ENCODE results near the gene PRRX2.
A peak's percentile ranks its signal among the peaks of the same experiment; 100 is the strongest.

Gene PRRX2

GRCh38 chr9:129679537-129679936, 14.1 kb downstream of the PRRX2 start:
- no peak for DNase-seq (ENCODE audit: low read depth)

- no peak for DNase-seq (ENCODE audit: low read depth)
These were observed 16.5 kb downstream of the PRRX2 start for GRCh38 chr9:129681924-129682323.

GRCh38 chr9:129682381-129682780, 16.9 kb downstream of the PRRX2 start:
- no peak for DNase-seq (ENCODE audit: low read depth)

- no peak for DNase-seq (ENCODE audit: low read depth)
These were observed 19.9 kb downstream of the PRRX2 start for GRCh38 chr9:129685220-129685932.

- DNase-seq (ENCODE audit: low read depth), result no peak
These were observed 20.4 kb downstream of the PRRX2 start for GRCh38 chr9:129685933-129686259.

- DNase-seq (ENCODE audit: low read depth), result no peak
These were observed 21.3 kb downstream of the PRRX2 start for GRCh38 chr9:129686736-129687135.

GRCh38 chr9:129687391-129687790, 21.9 kb downstream of the PRRX2 start:
- DNase-seq (ENCODE audit: low read depth), result no peak

GRCh38 chr9:129688285-129689043, 23.0 kb downstream of the PRRX2 start:
- no peak for DNase-seq (ENCODE audit: low read depth)

- DNase-seq (ENCODE audit: low read depth), result no peak
These were observed 27.1 kb downstream of the PRRX2 start for GRCh38 chr9:129692534-129692933.

- no peak for DNase-seq (ENCODE audit: low read depth)
These were observed 28.3 kb downstream of the PRRX2 start for GRCh38 chr9:129693741-129694140.

- DNase-seq (ENCODE audit: low read depth), result no peak
These were observed 28.8 kb downstream of the PRRX2 start for GRCh38 chr9:129694243-129694646.

- DNase-seq (ENCODE audit: low read depth), result no peak
These were observed 30.4 kb downstream of the PRRX2 start for GRCh38 chr9:129695870-129696269.

GRCh38 chr9:129696944-129697655, 31.7 kb downstream of the PRRX2 start:
- no peak for DNase-seq (ENCODE audit: low read depth)

GRCh38 chr9:129697656-129698253, 32.3 kb downstream of the PRRX2 start:
- DNase-seq (ENCODE audit: low read depth), result peak; percentile 3

- DNase-seq (ENCODE audit: low read depth), result no peak
These were observed 32.9 kb downstream of the PRRX2 start for GRCh38 chr9:129698254-129698757.

GRCh38 chr9:129701054-129701453, 35.6 kb downstream of the PRRX2 start:
- no peak for DNase-seq (ENCODE audit: low read depth)

- no peak for DNase-seq (ENCODE audit: low read depth)
These were observed 36.1 kb downstream of the PRRX2 start for GRCh38 chr9:129701549-129701948.

GRCh38 chr9:129702589-129703520, 37.4 kb downstream of the PRRX2 start:
- no peak for DNase-seq (ENCODE audit: low read depth)

- DNase-seq (ENCODE audit: low read depth), result no peak
These were observed 38.4 kb downstream of the PRRX2 start for GRCh38 chr9:129703667-129704355.

GRCh38 chr9:129704807-129705206, 39.4 kb downstream of the PRRX2 start:
- no peak for DNase-seq (ENCODE audit: low read depth)

- no peak for DNase-seq (ENCODE audit: low read depth)
These were observed 43.3 kb downstream of the PRRX2 start for GRCh38 chr9:129708793-129709192.

All from stimulated activated CD8-positive, alpha-beta memory T cell treated with anti-CD3 and anti-CD28 coated beads, Interleukin-15, amount 100 ng/mL, for 1 hour (primary cell).